GM23248 (cell line): ENCODE results near the gene MAP3K20.

Experiments used
- EZH2 ChIP-seq: fragments of 200-600 bp; sonication (generic); IDR thresholded peaks from 2 replicates; pipeline ENCODE4 v1.6.1; 2018; ENCODE audit warnings: antibody characterized with exemption, mild to moderate bottlenecking; ENCODE audit not compliant: insufficient read depth, poor library complexity, severe bottlenecking
- EZH2phosphoT487 ChIP-seq: fragments of 200-600 bp; sonication (generic); IDR thresholded peaks from 2 replicates; pipeline ENCODE4 v1.6.1; 2018; ENCODE audit warnings: antibody characterized with exemption, moderate library complexity, mild to moderate bottlenecking, low read depth; ENCODE audit not compliant: insufficient read depth

DNA sequence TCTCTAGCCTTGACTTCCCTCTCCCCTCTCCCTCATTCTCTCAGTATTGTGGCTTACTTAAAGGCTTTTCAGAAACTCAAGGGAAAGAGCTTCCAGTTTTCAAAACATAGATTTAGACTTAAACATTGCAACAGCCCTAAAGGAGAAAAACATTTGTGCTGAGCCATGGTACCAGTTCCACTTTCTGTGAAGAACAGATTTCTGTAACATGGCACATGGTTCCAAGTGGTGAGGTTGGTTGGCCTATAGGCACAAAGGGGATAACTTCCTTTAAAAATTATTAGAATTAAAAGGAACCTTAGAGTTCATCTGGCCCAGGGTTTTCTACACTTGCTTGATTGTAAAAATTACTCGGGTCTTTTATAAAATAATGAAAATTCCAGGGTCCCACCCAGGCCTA is 140.4 kb downstream of the MAP3K20 start:
- TF ChIP-seq EZH2: no peak
- no peak for TF ChIP-seq EZH2phosphoT487
